Activated CD4-positive, alpha-beta T cell treated with anti-CD3 and anti-CD28 coated beads for 4 hours (primary cell): ENCODE results near the gene ZNF394.

Source experiments
- DNase-seq, 2 donors: peaks; one replicate each; pipeline ENCODE4 v3.0.0-alpha.2; 2020

Gene ZNF394

DNA sequence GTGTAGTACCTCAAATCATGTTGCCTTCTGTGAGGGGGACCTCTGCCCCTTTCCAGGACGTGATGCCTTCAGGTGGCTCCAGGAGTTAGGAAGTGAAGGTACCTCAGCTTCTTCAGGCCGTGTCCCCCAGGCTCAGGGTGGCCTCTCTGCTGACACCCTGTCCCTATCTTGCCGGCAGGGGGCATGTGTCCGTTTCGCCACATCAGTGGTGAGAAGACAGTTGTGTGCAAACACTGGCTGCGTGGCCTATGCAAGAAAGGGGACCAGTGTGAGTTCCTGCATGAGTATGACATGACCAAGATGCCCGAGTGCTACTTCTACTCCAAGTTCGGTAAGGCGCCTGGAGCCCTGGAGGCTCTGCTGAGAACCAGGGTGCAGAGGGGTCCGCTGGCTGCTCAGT, 52.1 kb downstream of the ZNF394 start:
- DNase-seq = no peak

DNA sequence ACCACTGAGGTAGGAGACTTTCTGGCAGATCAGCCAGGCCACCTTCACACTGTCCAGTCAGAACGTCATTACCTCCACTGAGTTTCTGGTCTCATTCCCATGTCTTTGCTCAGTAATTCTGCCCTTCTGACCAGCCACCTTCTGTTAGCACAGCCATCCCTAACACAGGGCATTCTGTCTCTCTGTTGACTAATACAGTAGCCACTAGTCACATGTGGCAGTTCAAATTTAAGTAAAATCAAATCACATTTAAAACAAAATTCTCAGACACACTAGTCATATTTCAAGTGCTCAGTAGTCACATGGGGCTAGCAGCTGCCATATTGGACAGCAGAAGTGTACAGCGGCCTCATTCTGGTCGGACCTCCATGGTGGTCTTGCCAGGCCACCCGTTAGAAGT, 54.0 kb downstream of the ZNF394 start:
- no peak for DNase-seq
